NCI-H446 (cell line): ENCODE data around the gene ADGRD1.
A peak's percentile ranks its signal among the peaks of the same experiment; 100 is the strongest.
"Not testable (repeated sequence)": the region's sequence is repeated elsewhere in the genome, so short reads cannot be mapped to it uniquely, and the experiment has no call there.

Source experiments
- DNase-seq, 2 experiments: peaks; one replicate each; lab custom pipeline; 2025; lab: John Stamatoyannopoulos, UW

ADGRD1 gene

GRCh38 chr12:131104463-131105350 is 151.0 kb downstream of the ADGRD1 start:
- peak; percentile 12 to 64 for DNase-seq

- DNase-seq = no peak
These were observed 151.6 kb downstream of the ADGRD1 start for GRCh38 chr12:131105351-131105735.

DNA sequence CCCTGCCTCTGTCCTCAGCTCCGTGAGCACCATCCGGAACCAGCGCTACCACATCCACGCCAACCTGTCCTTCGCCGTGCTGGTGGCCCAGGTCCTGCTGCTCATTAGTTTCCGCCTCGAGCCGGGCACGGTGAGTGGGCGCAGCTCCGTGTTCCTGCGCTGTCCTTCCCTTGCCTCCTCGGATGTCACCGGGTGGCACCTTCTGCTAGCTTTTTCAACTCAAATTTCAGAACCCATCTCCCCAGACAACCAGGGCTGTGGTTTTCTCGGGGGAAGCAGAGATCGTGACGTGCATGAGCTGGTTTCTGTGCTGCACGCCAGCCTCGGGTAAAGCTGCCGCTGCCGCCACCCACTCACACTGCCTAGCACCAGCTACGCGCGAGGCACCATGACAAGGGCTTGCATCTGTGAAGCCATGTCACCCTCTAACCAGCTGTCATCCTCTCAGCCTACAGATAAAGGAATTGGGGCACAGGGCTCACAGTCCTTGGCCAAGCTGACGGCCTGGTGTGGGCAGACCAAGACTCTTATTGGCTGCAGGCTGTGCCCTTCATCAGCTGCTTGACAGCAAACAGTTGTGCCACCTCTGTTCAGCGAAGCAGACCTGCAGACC is 152.1 kb downstream of the ADGRD1 start:
- DNase-seq = no peak

- DNase-seq = no peak
These were observed 152.7 kb downstream of the ADGRD1 start for GRCh38 chr12:131106349-131106941.

DNA sequence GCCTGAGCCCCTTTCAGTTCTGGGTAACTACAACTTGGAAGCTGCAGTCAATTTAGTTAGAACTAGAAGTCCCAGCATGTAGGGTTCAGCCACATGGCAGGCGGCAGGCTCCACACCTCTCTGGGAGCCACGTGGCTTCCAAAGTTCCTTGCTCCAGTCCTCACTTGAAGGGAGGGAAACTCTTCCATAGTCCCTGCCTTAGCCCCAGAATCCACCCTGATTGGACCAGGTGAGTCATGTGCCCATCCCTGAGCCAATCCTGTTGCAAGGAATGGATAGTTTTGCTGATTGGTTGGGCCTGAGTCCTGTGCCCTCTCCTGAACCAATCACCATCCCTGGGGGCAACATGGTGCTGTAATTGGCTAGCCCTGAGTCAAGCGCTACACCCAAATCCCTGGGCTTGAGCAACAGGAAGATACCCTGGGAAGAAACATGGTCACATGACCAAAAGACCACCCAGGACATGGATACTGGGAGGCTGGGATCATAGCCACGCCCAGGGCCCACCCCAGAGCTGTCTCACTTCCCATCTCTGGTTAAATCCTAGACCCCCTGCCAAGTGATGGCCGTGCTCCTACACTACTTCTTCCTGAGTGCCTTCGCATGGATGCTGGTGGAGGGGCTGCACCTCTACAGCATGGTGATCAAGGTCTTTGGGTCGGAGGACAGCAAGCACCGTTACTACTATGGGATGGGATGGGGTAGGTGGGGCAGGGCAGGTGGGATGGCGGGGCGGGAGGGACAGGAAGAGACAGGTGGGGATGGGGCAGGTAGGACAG is 154.7 kb downstream of the ADGRD1 start:
- DNase-seq = no peak

- no peak for DNase-seq
These were observed 157.7 kb downstream of the ADGRD1 start for GRCh38 chr12:131111446-131111845.

GRCh38 chr12:131112021-131112420 is 158.3 kb downstream of the ADGRD1 start:
- no peak for DNase-seq

GRCh38 chr12:131112700-131113290 is 159.1 kb downstream of the ADGRD1 start:
- no peak for DNase-seq

- DNase-seq = no peak
These were observed 160.0 kb downstream of the ADGRD1 start for GRCh38 chr12:131113568-131114270.

- DNase-seq = no peak
These were observed 160.6 kb downstream of the ADGRD1 start for GRCh38 chr12:131114271-131114670.

DNA sequence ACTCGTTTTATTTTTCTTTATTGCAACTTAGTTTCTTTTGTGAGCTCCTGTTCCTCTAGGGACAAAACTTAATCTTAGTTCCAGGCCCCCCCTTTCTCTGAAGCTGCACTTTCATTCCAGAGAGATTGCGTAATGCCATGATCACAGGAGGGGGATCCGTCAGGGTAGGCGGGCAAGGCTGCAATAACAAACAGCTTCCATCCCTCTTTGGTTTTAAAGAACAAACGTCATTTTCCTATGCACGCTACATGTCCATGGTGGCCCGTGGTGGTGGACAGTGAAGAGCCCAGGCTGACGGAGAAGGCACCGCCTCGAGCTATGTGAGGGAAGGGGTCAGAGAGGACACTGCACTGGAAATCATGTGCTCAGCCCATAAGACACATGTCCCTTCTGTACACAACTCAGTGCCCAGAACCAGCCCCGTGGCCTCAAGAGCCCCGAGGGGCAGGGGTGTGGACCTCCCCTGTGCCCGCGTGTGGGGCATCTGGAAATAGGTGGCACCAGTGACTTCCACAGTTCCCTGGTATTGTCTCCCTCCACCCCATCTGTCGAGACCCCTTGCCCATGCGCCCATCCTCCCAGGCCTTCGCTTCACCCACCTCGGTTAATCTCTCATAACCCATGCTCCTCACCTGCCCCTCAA is 161.4 kb downstream of the ADGRD1 start:
- DNase-seq = no peak

DNA sequence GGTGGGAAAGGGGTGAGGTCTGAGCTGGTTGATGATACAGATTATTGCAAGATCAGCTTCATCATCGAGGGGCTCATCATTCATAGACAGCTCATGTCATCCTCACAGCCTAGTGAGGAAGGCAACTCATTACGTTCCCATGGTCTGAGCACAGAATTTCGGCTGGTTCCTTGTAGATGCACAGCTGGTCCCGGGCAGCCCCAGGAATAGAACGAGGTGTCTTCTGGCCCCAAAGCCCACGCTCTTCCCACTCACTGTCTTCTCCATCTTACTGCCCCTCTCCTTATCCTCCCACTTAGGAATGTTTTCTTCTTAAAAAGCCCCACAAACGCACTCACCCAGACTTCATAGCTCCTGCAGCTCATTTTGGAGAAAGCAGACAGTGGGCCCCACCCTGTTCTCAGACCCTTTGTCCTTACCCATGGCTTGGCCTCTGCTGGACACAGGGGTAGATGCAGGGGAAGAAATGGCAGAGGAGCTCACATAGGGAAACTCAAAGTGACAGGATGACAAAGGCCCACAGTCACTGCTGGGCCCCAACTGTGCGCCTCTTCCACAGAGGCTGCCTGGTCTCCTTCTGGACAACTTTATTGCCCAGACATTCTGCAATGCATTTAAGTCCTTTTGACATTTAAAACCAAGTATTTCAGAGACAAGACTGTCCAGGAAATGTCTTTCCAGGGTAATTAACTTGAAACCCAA is 162.2 kb downstream of the ADGRD1 start:
- DNase-seq = no peak

DNA sequence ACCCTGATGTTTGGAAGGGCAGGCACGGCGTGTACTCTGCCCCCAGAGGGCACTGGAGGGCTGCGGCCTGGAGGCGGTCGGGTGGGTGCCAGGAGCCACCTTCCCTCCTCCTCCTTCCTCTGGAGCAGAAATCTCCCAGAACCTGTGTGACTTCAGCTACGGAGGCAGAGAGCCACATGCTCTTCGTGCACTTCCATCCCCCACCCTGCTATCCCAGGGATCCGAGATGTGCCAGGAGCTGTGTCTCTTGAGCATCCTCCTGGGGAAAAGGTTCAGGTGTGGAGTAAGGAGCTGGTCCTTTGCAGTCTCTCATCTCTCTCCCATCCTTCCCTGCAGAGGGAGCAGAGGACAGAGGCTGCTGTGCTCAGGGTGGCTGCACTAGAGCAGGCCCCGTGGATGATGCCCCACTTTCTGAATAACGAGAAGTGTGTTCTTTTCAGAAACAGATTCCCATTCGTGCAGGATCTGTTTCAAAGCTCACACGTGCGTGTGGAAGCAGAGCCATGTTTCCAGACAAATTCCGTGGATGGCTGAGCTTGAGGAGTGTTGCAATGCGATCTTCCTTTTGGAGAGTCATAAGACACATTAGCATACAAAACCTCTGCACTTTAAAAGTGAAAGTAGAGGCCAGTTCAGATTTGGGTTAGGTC is 162.9 kb downstream of the ADGRD1 start:
- DNase-seq = no peak

- DNase-seq = no peak
These were observed 163.9 kb downstream of the ADGRD1 start for GRCh38 chr12:131117438-131118245.

- DNase-seq = no peak
These were observed 164.7 kb downstream of the ADGRD1 start for GRCh38 chr12:131118371-131118770.

DNA sequence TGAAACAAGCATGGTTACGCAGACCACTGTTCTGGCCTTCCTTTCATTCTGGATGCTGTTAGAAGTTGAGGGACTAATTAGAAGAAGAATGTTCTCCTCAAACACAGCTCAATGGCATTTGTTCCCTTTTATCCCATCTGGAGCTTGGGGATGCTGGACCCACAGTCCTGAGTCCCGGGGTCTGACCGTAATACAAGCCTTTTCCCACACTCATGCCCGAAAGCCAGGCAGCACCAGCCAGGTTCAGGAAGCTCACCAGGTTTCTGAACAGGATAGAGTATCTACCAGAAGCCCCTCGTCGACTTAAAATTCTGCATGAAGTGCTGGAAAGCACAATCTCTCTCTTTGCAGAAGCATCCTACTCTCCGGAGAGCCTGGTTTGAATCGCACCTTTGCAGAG is 165.6 kb downstream of the ADGRD1 start:
- DNase-seq = not testable (repeated sequence)

GRCh38 chr12:131119936-131120335 is 166.2 kb downstream of the ADGRD1 start:
- DNase-seq = no peak

DNA sequence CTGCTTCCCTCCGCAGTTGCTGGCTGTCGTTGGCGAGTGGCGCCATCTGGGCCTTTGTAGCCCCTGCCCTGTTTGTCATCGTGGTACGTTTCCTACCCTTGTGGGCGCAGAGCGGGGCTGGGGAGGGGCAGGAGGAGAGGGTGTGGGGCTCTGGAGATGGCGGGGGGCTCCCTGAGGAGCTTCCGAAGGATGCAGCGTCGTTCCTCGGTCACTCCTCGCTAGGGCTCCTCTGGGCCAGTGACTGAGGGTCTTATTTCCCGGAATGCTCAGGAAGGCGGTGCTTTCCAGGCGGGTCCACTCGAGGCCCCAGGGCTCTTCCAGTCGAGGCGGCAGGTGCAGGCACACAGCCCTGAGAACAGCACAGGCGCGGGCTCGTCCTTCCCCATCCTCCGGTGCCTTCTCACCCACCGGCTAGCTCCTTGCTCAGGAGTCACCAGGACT is 167.1 kb downstream of the ADGRD1 start:
- no peak for DNase-seq
